IPS DF 4.7 (cell line): ENCODE results near the gene RSPO4.

ENCODE experiments used
- DNase-seq: peaks from one replicate; pipeline ENCODE4 v3.0.0-alpha.2; 2013; ENCODE audit warnings: low spot score; ENCODE audit errors: extremely low read depth

The RSPO4 gene

DNA sequence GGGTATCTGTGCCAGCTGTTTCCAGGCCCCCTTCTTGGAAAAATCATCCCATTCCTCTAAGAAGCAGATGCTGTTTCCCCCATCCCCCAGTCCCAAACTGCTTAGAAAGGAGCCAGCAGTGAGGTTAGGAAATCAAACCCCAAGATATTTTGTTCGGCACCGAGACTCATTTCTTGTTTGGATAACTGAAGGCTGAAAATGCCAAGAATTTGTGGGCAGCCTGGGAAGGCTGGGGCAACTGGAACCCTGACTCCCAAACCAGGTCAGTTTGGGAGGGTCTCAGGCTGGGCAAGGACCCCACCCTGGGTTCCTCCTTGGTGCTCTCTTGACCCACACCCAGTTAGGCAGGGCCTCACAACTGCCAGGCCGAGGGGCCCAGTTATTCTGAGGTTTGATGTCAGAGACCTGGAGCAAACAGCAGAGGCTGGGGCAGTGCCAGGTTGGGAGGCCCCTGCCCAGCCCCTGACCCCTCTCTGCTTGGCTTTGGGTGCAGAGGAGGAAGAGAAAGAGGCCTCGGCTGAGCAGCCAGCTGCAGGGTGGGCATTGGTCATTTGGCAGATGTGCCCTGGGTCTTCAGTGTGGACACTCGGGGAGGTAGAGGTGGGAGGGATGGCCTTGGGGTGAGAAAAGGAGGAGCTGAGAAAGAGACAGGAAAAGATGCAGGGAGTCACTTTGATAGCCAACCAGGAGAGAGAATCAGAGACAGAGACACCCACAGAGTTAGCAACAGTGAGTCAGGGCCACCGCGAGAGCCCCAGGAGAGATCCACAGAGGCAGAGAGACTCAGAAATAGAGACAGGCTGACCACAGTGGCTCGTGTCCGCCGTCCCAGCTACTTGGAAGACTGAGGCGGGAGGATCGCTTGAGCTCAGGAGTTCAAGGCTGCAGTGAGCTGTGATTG, 91.0 kb downstream of the RSPO4 start:
- DNase-seq, result no peak

DNA sequence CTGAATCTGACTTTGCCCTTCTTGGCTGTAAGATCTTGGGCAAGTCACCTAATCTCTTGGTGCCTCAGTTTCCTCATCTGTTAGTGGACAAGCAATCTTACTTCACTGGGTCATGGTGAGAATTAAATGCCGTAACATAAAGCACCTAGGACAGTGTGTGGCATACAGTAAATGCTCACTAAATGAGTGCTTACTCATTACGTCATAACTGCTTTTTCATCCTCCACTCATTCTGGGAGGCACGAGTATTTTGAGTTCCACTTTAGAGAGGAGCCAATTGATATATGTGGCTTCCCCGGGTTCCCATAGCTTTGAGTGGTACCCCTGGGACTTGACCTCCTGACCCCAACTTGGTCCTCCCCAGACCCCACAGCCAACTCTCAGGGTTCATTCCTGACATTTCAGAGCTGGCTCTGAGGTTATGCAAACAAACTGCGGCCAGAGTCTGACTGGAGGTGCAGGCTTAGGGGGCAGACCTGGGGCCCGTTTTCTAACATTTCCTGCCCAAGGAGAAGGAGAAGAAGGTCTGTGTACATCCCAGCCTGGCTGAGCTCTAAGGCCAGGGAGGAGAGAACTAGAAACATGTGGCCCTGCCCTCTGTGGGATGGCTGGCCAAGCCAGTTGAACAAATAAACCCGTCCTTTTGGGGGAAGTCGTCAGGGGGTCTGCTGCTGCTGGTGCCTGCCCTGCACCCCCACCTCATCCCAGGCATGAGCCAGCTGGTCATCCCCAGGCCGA, 91.8 kb downstream of the RSPO4 start:
- no peak for DNase-seq

DNA sequence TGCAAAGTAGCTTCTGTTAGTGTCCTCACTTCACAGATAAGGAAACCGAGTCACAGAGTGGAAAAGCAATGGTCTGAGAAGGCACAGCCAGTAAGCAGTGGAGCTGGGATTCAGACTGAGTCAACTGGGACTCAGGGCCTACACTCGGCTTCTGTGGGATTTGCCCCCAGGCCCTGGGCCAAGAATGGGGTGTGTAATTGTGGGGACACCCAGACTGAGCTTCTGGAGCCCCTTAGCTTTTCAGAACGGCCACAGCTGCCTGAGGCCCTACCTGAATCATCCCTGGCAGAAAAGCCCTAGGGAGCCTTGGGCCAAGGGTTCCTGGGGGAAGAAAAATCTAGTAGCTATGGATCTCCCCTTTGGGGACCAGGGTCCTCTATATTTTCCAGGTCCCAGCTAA, 92.5 kb downstream of the RSPO4 start:
- no peak for DNase-seq
